Measurements from ENCODE around the gene AOX1.

GRCh38 chr2:200617156-200618053, 31.6 kb downstream of the AOX1 start:
- no peak for TF ChIP-seq TARDBP (IDR thresholded peaks at IDR 0.05)
- no peak for TF ChIP-seq BHLHE40 (IDR thresholded peaks at IDR 0.05; ENCODE audit: borderline replicate concordance)
- TF ChIP-seq SP1 (IDR thresholded peaks at IDR 0.05) = no peak
- no peak for TF ChIP-seq LEF1 (IDR thresholded peaks at IDR 0.05; ENCODE audit: borderline replicate concordance)
- TF ChIP-seq ARNT (IDR thresholded peaks at IDR 0.05) = no peak
- TF ChIP-seq FOXM1 (IDR thresholded peaks at IDR 0.05; ENCODE audit: borderline replicate concordance) = no peak
- no peak for TF ChIP-seq CTBP1 (IDR thresholded peaks at IDR 0.05; ENCODE audit: borderline replicate concordance)
- TF ChIP-seq FOXK2 (IDR thresholded peaks at IDR 0.05) = no peak
